ENCODE results near the gene HELZ.
"Not testable (repeated sequence)": the region's sequence is repeated elsewhere in the genome, so short reads cannot be mapped to it uniquely, and the experiment has no call there.

Gene HELZ, protein sequence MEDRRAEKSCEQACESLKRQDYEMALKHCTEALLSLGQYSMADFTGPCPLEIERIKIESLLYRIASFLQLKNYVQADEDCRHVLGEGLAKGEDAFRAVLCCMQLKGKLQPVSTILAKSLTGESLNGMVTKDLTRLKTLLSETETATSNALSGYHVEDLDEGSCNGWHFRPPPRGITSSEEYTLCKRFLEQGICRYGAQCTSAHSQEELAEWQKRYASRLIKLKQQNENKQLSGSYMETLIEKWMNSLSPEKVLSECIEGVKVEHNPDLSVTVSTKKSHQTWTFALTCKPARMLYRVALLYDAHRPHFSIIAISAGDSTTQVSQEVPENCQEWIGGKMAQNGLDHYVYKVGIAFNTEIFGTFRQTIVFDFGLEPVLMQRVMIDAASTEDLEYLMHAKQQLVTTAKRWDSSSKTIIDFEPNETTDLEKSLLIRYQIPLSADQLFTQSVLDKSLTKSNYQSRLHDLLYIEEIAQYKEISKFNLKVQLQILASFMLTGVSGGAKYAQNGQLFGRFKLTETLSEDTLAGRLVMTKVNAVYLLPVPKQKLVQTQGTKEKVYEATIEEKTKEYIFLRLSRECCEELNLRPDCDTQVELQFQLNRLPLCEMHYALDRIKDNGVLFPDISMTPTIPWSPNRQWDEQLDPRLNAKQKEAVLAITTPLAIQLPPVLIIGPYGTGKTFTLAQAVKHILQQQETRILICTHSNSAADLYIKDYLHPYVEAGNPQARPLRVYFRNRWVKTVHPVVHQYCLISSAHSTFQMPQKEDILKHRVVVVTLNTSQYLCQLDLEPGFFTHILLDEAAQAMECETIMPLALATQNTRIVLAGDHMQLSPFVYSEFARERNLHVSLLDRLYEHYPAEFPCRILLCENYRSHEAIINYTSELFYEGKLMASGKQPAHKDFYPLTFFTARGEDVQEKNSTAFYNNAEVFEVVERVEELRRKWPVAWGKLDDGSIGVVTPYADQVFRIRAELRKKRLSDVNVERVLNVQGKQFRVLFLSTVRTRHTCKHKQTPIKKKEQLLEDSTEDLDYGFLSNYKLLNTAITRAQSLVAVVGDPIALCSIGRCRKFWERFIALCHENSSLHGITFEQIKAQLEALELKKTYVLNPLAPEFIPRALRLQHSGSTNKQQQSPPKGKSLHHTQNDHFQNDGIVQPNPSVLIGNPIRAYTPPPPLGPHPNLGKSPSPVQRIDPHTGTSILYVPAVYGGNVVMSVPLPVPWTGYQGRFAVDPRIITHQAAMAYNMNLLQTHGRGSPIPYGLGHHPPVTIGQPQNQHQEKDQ (N-terminal part only)

DNA sequence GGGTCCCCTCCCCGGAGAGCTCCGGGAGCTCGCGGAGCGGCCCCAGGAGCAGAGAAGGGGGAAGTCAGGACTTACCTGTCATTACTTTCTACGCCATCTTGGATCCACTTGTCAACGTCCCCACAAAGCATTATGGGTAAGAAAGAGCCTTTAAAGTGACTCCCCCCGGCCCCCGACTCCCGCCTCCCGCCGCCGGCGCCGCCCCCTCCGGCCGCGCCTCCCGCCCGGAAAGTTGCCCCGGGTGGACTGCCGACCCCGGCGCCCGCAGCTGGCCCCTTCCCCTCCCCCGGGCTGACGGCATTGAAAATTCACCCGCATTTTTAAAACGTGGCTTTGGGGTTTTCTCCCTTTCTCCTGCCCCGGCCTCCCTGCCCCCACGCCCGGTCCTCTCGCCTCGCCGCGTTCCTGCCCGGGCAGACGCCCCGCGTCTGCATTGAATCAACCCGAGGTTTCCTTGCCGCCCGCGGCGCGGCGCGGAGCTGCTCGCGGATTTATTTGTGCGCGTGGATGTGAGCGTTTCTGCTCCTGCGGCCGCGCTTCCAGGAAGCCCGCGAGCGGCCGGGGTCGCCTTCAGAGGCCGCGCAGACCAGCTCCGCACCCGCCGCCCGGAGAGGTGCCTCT, at the start of gene HELZ:
Gene HELZ (minus strand): TSS at position 124 of the 621 bp plus-strand sequence. CDS start 26,392 bp downstream, outside the sequence.
- H3K4me1 ChIP-seq (ENCODE audit: control insufficient read depth in 1 of 2, insufficient read depth in 2 of 2, low read length in 2 of 2) = peaks cover 10 to 42% of the 10 kb centered on the region in 2 donors

DNA sequence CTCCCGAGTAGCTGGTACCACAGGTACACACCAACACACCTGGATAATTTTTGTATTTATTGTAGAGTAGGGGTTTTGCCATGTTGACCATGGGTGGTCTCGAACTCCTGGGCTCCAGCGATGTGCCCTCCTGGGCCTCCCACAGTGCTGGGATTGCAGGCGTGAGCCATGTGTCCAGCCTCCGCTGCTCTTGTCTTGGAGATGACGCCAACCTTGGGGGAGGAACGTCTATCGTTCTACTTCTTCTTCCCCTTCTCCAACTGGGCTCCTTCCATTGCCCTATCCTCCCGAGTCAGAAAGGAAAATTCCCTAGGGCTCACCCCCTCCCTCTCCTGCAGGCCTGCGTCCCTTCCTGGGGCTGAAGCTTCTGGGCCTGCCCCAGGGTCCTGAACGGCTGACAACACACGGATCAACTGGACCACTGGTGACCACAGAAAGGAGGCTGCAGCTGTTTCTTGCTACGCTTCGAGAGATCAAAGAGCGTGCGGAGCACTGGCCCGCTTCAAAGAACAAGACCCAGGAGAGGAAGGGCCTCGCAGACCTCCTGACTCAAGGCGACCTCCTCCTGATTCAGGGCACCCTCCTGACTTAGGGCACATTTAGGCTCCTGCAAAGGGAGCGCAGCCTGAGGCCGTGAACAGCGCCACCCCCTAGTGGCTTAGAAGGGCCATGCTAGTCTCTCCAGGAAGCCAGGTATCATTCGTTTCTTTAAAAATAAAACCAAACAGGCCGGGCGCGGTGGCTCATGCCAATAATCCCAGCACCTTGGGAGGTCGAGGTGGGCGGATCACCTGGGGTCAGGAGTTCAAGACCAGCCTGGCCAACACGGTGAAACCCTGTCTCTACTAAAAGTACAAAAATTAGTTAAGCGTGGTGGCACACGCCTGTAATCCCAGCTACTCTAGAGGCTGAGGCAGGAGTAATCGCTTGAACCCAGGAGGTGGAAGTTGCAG, 48.5 kb upstream of the HELZ start:
- no peaks in the 10 kb centered on the region for H3K27me3 ChIP-seq (ENCODE audit: low read depth, low read length)
- H3K9me3 ChIP-seq (ENCODE audit: control insufficient read depth in 1 of 2, low read length in 2 of 2) = no peaks in the 10 kb centered on the region
- no peak overlapping the region for H3K4me3 ChIP-seq (ENCODE audit: low read depth in 1 of 2, low read length in 2 of 2)
- H3K4me1 ChIP-seq (ENCODE audit: control insufficient read depth in 1 of 2, insufficient read depth in 2 of 2, low read length in 2 of 2) = peaks cover 0 to 10% of the 10 kb centered on the region in 2 donors
- H3K36me3 ChIP-seq (ENCODE audit: control insufficient read depth in 1 of 2, insufficient read depth in 2 of 2, low read length in 2 of 2) = no peaks in the 10 kb centered on the region
- no peak overlapping the region for H3K27ac ChIP-seq (ENCODE audit: low read length)

More for the DNA sequence above, at the start of gene HELZ:
- H3K4me3 ChIP-seq (ENCODE audit: low read depth in 1 of 2, low read length in 2 of 2) = peak within 1 kb of the TSS; percentile 68 to 98
- peaks cover 0 to 4% of the 10 kb centered on the region in 2 donors for H3K36me3 ChIP-seq (ENCODE audit: control insufficient read depth in 1 of 2, insufficient read depth in 2 of 2, low read length in 2 of 2)
- peak within 1 kb of the TSS; percentile 77 for H3K27ac ChIP-seq (ENCODE audit: low read length)
- no peaks in the 10 kb centered on the region for H3K9me3 ChIP-seq (ENCODE audit: control insufficient read depth in 1 of 2, low read length in 2 of 2)
- no peaks in the 10 kb centered on the region for H3K27me3 ChIP-seq (ENCODE audit: low read depth, low read length)

DNA sequence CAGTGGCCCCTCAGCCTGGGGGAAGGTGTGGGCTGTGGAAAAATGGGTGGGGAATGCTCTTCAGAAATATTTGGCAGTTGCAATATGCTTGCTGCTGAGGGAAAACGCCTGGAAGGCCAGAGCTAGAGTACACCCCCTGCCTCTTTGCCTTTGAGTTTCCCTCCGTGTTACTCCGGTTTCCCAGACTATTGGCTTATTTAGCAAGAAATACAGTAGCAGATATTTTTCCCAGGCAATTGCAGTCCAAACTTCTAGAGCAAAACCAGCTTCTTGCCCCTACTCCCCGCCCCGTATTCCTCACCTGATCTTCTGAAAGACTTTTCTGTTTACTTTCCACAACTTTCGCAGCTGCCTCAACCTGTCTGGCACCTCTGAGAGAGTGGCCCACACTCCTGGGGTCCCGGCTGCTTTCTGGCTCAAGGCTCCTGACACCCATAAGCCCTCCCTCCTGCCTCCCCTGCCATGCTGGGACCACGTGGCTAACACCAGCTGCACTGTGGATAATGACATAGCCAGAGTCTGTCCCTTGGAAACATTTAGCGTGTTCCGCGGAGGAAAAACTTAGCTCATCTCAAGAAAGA, 45.8 kb upstream of the HELZ start:
- Histone ChIP-seq H3K27me3 (ENCODE audit: low read depth, low read length) (no peaks in the 10 kb centered on the region), H3K4me1 (ENCODE audit: control insufficient read depth in 1 of 2, insufficient read depth in 2 of 2, low read length in 2 of 2) (peaks cover 0 to 10% of the 10 kb centered on the region in 2 donors), H3K9me3 (ENCODE audit: control insufficient read depth in 1 of 2, low read length in 2 of 2) (no peaks in the 10 kb centered on the region), H3K36me3 (ENCODE audit: control insufficient read depth in 1 of 2, insufficient read depth in 2 of 2, low read length in 2 of 2) (no peaks in the 10 kb centered on the region), H3K27ac (ENCODE audit: low read length) (no peak overlapping the region), H3K4me3 (ENCODE audit: low read depth in 1 of 2, low read length in 2 of 2) (no peak overlapping the region)

DNA sequence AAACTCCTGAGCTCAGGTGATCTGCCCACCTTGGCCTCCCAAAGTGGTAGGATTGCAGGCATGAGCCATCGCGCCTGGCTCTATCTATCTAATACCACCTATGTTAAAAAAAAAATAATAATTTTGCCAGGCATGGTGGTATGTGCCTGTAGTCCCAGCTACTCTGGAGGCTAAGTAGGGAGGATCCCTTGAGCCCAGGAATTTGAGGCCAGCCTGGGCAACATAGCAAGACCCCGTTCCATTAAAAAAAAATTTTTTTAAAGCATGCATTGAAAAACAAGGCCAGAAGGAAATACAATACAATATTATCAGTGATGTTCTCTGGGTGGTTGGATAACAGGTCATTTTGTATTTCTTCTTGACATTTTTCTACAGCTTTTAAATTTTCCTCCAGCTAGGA, 45.2 kb upstream of the HELZ start:
- H3K9me3 ChIP-seq (ENCODE audit: control insufficient read depth in 1 of 2, low read length in 2 of 2) = no peaks in the 10 kb centered on the region
- no peak overlapping the region for H3K4me3 ChIP-seq (ENCODE audit: low read depth in 1 of 2, low read length in 2 of 2)
- no peaks in the 10 kb centered on the region for H3K27me3 ChIP-seq (ENCODE audit: low read depth, low read length)
- H3K27ac ChIP-seq (ENCODE audit: low read length) = no peak overlapping the region
- no peaks in the 10 kb centered on the region for H3K36me3 ChIP-seq (ENCODE audit: control insufficient read depth in 1 of 2, insufficient read depth in 2 of 2, low read length in 2 of 2)
- peaks cover 0 to 10% of the 10 kb centered on the region in 2 donors for H3K4me1 ChIP-seq (ENCODE audit: control insufficient read depth in 1 of 2, insufficient read depth in 2 of 2, low read length in 2 of 2)

DNA sequence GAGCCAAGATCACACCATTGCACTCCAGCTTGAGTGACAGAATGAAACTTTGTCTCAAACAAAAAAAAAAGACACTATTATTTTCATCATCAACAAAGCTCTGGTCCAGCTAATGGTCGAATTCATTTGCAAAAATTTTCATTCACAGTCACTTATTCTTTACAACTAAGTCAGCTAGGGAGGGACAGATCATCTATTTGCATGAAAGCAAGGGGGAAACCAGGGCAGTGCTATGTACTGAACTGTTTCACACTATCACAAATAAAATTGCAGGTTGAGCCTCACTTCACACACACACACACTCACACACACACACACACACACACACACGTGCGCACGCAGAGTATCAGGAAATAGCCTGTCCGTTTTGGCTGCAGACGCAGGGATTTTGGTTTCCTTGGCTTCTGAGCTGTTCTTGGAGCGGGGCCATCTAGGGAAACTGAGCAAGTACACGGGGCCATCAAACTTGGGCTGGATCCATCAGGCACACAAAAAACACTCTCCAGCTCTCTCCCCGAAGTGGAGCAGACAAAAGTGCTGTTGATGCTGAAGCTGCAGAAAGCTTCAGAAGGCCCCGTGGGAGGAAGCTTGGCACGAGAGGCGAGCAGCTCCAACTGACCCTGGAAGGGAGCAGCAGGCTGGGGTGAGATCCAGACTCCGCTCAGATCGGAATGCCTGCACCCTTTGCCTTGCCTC, 44.3 kb upstream of the HELZ start:
- H3K27me3 ChIP-seq (ENCODE audit: low read depth, low read length) = no peaks in the 10 kb centered on the region
- no peak overlapping the region for H3K4me3 ChIP-seq (ENCODE audit: low read depth in 1 of 2, low read length in 2 of 2)
- H3K9me3 ChIP-seq (ENCODE audit: control insufficient read depth in 1 of 2, low read length in 2 of 2) = no peaks in the 10 kb centered on the region
- no peak overlapping the region for H3K27ac ChIP-seq (ENCODE audit: low read length)
- no peaks in the 10 kb centered on the region for H3K36me3 ChIP-seq (ENCODE audit: control insufficient read depth in 1 of 2, insufficient read depth in 2 of 2, low read length in 2 of 2)
- peaks cover 0 to 10% of the 10 kb centered on the region in 2 donors for H3K4me1 ChIP-seq (ENCODE audit: control insufficient read depth in 1 of 2, insufficient read depth in 2 of 2, low read length in 2 of 2)

DNA sequence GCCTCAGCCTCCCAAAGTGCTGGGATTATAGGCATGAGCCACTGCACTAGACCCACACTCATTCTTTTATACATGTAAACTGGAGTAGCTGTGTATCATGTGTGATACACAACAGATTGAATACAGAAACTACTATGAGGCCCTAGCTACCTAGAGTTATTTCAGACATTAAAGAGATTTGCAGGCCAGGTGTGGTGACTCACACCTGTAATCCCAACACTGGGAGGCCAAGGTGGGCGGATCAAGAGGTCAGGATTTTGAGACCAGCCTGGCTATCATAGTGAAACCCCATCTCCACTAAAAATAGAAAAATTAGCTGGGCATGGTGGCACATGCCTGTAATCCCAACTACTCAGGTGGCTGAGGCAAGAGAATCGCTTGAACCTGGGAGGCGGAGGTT, 41.8 kb upstream of the HELZ start:
- peaks cover 0 to 10% of the 10 kb centered on the region in 2 donors for H3K4me1 ChIP-seq (ENCODE audit: control insufficient read depth in 1 of 2, insufficient read depth in 2 of 2, low read length in 2 of 2)
- not testable (repeated sequence) for H3K4me3 ChIP-seq (ENCODE audit: low read depth in 1 of 2, low read length in 2 of 2); H3K9me3 ChIP-seq (ENCODE audit: control insufficient read depth in 1 of 2, low read length in 2 of 2); H3K27ac ChIP-seq (ENCODE audit: low read length); H3K27me3 ChIP-seq (ENCODE audit: low read depth, low read length); H3K36me3 ChIP-seq (ENCODE audit: control insufficient read depth in 1 of 2, insufficient read depth in 2 of 2, low read length in 2 of 2)

DNA sequence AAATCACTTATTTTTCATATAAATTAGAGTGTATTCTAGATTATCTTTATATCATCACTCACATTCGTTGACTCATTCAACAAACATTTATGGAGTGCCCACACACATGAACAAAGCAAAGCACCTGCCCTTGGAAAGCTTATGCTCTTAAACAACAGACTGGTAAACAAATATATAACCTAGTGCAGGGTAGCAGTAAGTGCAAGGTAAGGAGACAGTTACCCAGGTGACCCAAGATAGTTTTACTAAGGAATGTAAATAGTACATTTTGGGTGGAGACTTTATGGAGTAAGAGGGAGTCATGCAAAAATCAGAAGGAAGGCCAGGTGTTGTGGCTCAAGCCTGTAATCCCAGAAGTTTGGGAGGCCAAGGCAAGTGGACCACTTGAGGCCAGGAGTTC, 40.4 kb upstream of the HELZ start:
- peaks cover 0 to 10% of the 10 kb centered on the region in 2 donors for H3K4me1 ChIP-seq (ENCODE audit: control insufficient read depth in 1 of 2, insufficient read depth in 2 of 2, low read length in 2 of 2)

DNA sequence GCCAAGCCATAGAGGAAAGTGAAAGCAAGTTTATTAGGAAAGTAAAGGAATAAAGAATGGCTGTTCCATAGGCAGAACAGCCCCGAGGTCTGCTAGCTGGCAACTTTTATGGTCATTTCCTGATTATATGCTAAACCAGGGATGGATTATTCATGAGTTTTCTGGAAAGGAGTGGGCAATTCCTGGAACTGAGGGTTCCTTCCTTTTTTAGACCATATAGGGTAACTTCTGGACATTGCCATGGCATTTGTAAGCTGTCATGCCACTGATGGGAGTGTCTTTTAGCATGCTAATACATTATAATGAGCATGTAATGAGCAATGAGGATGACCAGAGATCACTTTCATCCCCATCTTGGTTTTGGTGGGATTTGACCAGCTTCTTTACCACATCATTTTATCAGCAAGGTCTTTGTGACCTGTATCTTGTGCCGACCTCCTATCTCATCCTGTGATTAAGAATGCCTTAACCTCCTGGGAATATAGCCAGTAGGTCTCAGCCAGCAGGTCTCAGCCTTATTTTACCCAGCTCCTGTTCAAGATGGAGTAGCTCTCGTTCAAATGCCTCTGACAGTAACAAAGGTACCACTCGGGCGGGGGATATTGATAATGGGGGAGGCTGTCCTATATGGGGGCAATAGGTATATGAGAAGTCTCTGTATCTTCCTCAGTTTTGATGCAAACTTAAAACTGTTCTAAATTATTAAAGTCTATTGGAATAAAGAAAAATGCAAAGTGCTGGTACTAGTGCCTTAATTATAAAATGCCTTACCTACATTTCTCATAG, 38.9 kb upstream of the HELZ start:
- no peaks in the 10 kb centered on the region for H3K27me3 ChIP-seq (ENCODE audit: low read depth, low read length)
- no peak overlapping the region for H3K4me3 ChIP-seq (ENCODE audit: low read depth in 1 of 2, low read length in 2 of 2)
- no peaks in the 10 kb centered on the region for H3K4me1 ChIP-seq (ENCODE audit: control insufficient read depth in 1 of 2, insufficient read depth in 2 of 2, low read length in 2 of 2)
- H3K9me3 ChIP-seq (ENCODE audit: control insufficient read depth in 1 of 2, low read length in 2 of 2) = no peaks in the 10 kb centered on the region
- no peaks in the 10 kb centered on the region for H3K36me3 ChIP-seq (ENCODE audit: control insufficient read depth in 1 of 2, insufficient read depth in 2 of 2, low read length in 2 of 2)
- no peak overlapping the region for H3K27ac ChIP-seq (ENCODE audit: low read length)

More for the DNA sequence above, 40.4 kb upstream of the HELZ start:
- Histone ChIP-seq H3K27me3 (ENCODE audit: low read depth, low read length) (no peaks in the 10 kb centered on the region), H3K9me3 (ENCODE audit: control insufficient read depth in 1 of 2, low read length in 2 of 2) (no peaks in the 10 kb centered on the region), H3K27ac (ENCODE audit: low read length) (no peak overlapping the region), H3K4me3 (ENCODE audit: low read depth in 1 of 2, low read length in 2 of 2) (no peak overlapping the region), H3K36me3 (ENCODE audit: control insufficient read depth in 1 of 2, insufficient read depth in 2 of 2, low read length in 2 of 2) (no peaks in the 10 kb centered on the region)

DNA sequence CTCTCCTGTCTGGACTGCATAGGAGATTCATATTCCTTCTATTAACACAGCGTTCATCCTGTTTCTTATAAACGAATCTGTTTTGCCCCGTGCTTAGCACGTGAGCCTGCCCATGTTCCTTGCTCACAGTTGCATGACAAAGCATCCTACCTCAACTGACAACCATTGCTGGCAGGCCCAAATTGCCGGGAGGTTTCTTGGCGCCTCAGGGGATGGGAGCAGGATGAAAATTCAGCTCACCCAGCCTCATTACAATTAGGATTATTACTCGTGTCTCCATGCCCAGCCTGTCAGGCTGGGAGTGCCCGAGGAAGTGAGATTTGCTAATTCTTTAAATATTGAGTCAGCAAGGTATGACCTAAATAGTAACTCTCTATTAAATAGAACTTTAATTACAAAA, 36.7 kb upstream of the HELZ start:
- Histone ChIP-seq H3K36me3 (ENCODE audit: control insufficient read depth in 1 of 2, insufficient read depth in 2 of 2, low read length in 2 of 2) (no peaks in the 10 kb centered on the region), H3K4me3 (ENCODE audit: low read depth in 1 of 2, low read length in 2 of 2) (no peak overlapping the region), H3K27me3 (ENCODE audit: low read depth, low read length) (no peaks in the 10 kb centered on the region), H3K9me3 (ENCODE audit: control insufficient read depth in 1 of 2, low read length in 2 of 2) (no peaks in the 10 kb centered on the region), H3K4me1 (ENCODE audit: control insufficient read depth in 1 of 2, insufficient read depth in 2 of 2, low read length in 2 of 2) (no peaks in the 10 kb centered on the region), H3K27ac (ENCODE audit: low read length) (no peak overlapping the region)
